HepG2 (cell line): ENCODE data around the gene NUCB1. TPM values are rescaled to one million over a fixed set of nuclear protein-coding genes. Genes with fewer than 3 reads are reported as not detected.

Source experiments
- ATM ChIP-seq: fragments of 450-650 bp; IDR thresholded peaks from 2 replicates; pipeline ENCODE4 v1.7.1; 2017; ENCODE audit warnings: mild to moderate bottlenecking, borderline replicate concordance
- CENPT ChIP-seq: sonication (generic); formaldehyde crosslinking; IDR thresholded peaks from 2 replicates; pipeline ENCODE4 v1.8.0; 2022; ENCODE audit warnings: low read depth, mild to moderate bottlenecking, moderate library complexity, missing genetic modification reagents
- NFRKB ChIP-seq: fragments of 450-650 bp; IDR thresholded peaks from 2 replicates; pipeline ENCODE4 v1.6.1; 2017
- NRL ChIP-seq: sonication (generic); formaldehyde crosslinking; IDR thresholded peaks from 2 replicates; pipeline ENCODE4 v1.5.0; 2020; ENCODE audit warnings: missing genetic modification reagents, mild to moderate bottlenecking, moderate library complexity, borderline replicate concordance
- RORA ChIP-seq: sonication (generic); formaldehyde crosslinking; IDR thresholded peaks from 2 replicates; pipeline ENCODE4 v1.5.0; 2020; ENCODE audit warnings: mild to moderate bottlenecking, missing genetic modification reagents, moderate library complexity
- RXRB ChIP-seq: IDR thresholded peaks from 2 replicates; pipeline ENCODE4 v1.6.1; 2016; ENCODE audit warnings: borderline replicate concordance, missing genetic modification reagents, missing compliant biosample characterization
- XRCC5 ChIP-seq: fragments of 200-400 bp; formaldehyde crosslinking; optimal IDR thresholded peaks from 2 replicates; pipeline ENCODE3; 2017; ENCODE audit warnings: mild to moderate bottlenecking, low read length
- ZNF296 ChIP-seq: sonication (generic); formaldehyde crosslinking; conservative IDR thresholded peaks from 2 replicates; pipeline ENCODE4 v1.5.0; 2020; ENCODE audit warnings: mild to moderate bottlenecking, missing genetic modification reagents
- ZNF720 ChIP-seq: sonication (generic); formaldehyde crosslinking; IDR thresholded peaks from 2 replicates; pipeline ENCODE4 v1.4.0; 2020; ENCODE audit warnings: missing genetic modification reagents
- polyA plus RNA-seq, 8 experiments: library from polyadenylated mRNA; depleted of rRNA in 3 of 8; stranded (reverse) in 7 of 8; unstranded in 1 of 8; fragments of >200 nt; fragmentation: Illumina TruSeq in 4 of 8; extraction: Trizol in 4 of 8; gene quantifications; 2 replicates each; pipeline versions ENCODE4 v1.2.1 to v1.2.3, GENCODE V29; 2011 to 2016; ENCODE audit warnings: low read depth in 4 of 8, missing spikeins in 1 of 8, mixed read lengths in 1 of 8; ENCODE audit not compliant: insufficient read depth in 1 of 8
- total RNA-seq, 5 experiments: library from RNA; depleted of rRNA; stranded (reverse); fragments of >200 nt; fragmentation: Illumina TruSeq; extraction: Trizol; gene quantifications; 2 replicates each; pipeline ENCODE4 v1.2.3, GENCODE V29; 2016; ENCODE audit warnings: low read depth in 1 of 5
- TF ChIP-seq, protein P1 (sequence below): sonication (generic); formaldehyde crosslinking; IDR thresholded peaks from 2 replicates; pipeline ENCODE4 v1.4.0; 2020; ENCODE audit warnings: mild to moderate bottlenecking, low read depth, missing genetic modification reagents
- TF ChIP-seq, protein P2 (sequence below): sonication (generic); formaldehyde crosslinking; IDR thresholded peaks from 2 replicates; pipeline ENCODE4 v1.5.1; 2020; ENCODE audit warnings: missing genetic modification reagents, mild to moderate bottlenecking, borderline replicate concordance
- TF ChIP-seq, protein P3 (sequence below): conservative IDR thresholded peaks from 2 replicates; pipeline ENCODE4 v1.6.1; 2018; ENCODE audit warnings: missing genetic modification reagents
- TF ChIP-seq, protein P4 (sequence below): sonication (generic); formaldehyde crosslinking; IDR thresholded peaks from 2 replicates; pipeline ENCODE4 v1.4.0; 2020; ENCODE audit warnings: mild to moderate bottlenecking, missing genetic modification reagents
- TF ChIP-seq, protein P5 (sequence below): sonication (generic); formaldehyde crosslinking; IDR thresholded peaks from 2 replicates; pipeline ENCODE4 v1.4.0; 2020; ENCODE audit warnings: missing genetic modification reagents
- TF ChIP-seq, protein P6 (sequence below): sonication (generic); formaldehyde crosslinking; IDR thresholded peaks from one replicate; pipeline ENCODE4 v1.5.1; 2020; ENCODE audit warnings: mild to moderate bottlenecking, missing genetic modification reagents; ENCODE audit errors: not compliant biosample characterization

The NUCB1 gene
- total and polyA plus RNA-seq, 2 of the 13 experiments (the other 11 are each of a cell fraction or from before 2014, with no cell fraction given), result 82.3 to 106 TPM

DNA sequence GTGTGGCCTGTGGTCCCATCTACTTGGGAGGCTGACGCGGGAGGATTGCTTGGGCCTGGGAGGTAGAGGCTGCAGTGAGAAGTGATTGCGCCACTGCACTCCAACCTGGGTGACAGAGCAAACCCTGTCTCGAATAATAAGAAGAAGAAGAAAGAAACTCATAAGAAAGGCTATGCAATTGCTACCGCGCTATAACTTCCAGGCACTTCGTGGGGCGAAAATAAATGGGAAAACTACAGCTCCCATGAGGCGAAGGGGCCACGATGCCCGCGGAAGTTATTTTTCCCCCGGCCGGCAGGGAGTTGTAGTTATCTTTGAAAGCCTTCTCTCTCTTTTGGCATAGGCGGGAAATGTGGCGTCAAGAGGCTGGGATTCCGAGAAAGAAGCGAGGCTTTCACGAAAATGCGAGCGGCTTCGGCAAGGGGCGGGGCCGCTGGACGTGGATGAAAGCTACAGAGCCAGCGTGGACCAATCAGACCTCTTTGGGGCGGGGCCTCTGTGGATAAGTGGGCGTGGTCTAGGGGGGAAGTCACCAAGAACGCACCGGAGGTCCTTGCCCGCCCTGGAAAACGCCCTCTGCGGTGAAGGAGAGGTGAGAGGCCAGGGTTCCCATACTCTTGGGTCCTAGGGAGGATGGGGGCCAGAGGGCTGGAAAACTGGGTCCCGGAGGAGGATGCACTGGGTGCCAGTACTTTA, at the start of gene NUCB1 (continued):
- TF ChIP-seq, protein P1, sequence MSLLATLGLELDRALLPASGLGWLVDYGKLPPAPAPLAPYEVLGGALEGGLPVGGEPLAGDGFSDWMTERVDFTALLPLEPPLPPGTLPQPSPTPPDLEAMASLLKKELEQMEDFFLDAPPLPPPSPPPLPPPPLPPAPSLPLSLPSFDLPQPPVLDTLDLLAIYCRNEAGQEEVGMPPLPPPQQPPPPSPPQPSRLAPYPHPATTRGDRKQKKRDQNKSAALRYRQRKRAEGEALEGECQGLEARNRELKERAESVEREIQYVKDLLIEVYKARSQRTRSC (CRISPR knock-in tag), result no peak
- TF ChIP-seq RXRB (CRISPR knock-in tag) (no peak), ZNF720 (CRISPR knock-in tag) (no peak), XRCC5 (no peak), NFRKB (no peak), NRL (peak; percentile 58; the same call in 1 of the 2 replicates), ATM (no peak), RORA (CRISPR knock-in tag) (no peak), CENPT (no peak), ZNF296 (CRISPR knock-in tag) (no peak)
- TF ChIP-seq, protein P2, sequence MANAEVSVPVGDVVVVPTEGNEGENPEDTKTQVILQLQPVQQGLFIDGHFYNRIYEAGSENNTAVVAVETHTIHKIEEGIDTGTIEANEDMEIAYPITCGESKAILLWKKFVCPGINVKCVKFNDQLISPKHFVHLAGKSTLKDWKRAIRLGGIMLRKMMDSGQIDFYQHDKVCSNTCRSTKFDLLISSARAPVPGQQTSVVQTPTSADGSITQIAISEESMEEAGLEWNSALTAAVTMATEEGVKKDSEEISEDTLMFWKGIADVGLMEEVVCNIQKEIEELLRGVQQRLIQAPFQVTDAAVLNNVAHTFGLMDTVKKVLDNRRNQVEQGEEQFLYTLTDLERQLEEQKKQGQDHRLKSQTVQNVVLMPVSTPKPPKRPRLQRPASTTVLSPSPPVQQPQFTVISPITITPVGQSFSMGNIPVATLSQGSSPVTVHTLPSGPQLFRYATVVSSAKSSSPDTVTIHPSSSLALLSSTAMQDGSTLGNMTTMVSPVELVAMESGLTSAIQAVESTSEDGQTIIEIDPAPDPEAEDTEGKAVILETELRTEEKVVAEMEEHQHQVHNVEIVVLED, result peak; percentile 66; the same call in 1 of the 2 replicates
- TF ChIP-seq, protein P3, sequence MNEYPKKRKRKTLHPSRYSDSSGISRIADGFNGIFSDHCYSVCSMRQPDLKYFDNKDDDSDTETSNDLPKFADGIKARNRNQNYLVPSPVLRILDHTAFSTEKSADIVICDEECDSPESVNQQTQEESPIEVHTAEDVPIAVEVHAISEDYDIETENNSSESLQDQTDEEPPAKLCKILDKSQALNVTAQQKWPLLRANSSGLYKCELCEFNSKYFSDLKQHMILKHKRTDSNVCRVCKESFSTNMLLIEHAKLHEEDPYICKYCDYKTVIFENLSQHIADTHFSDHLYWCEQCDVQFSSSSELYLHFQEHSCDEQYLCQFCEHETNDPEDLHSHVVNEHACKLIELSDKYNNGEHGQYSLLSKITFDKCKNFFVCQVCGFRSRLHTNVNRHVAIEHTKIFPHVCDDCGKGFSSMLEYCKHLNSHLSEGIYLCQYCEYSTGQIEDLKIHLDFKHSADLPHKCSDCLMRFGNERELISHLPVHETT (CRISPR knock-in tag), result no peak
- TF ChIP-seq, protein P4, sequence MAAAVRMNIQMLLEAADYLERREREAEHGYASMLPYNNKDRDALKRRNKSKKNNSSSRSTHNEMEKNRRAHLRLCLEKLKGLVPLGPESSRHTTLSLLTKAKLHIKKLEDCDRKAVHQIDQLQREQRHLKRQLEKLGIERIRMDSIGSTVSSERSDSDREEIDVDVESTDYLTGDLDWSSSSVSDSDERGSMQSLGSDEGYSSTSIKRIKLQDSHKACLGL (CRISPR knock-in tag), result no peak
- TF ChIP-seq, protein P5, sequence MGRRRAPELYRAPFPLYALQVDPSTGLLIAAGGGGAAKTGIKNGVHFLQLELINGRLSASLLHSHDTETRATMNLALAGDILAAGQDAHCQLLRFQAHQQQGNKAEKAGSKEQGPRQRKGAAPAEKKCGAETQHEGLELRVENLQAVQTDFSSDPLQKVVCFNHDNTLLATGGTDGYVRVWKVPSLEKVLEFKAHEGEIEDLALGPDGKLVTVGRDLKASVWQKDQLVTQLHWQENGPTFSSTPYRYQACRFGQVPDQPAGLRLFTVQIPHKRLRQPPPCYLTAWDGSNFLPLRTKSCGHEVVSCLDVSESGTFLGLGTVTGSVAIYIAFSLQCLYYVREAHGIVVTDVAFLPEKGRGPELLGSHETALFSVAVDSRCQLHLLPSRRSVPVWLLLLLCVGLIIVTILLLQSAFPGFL (CRISPR knock-in tag), result no peak
- TF ChIP-seq, protein P6, sequence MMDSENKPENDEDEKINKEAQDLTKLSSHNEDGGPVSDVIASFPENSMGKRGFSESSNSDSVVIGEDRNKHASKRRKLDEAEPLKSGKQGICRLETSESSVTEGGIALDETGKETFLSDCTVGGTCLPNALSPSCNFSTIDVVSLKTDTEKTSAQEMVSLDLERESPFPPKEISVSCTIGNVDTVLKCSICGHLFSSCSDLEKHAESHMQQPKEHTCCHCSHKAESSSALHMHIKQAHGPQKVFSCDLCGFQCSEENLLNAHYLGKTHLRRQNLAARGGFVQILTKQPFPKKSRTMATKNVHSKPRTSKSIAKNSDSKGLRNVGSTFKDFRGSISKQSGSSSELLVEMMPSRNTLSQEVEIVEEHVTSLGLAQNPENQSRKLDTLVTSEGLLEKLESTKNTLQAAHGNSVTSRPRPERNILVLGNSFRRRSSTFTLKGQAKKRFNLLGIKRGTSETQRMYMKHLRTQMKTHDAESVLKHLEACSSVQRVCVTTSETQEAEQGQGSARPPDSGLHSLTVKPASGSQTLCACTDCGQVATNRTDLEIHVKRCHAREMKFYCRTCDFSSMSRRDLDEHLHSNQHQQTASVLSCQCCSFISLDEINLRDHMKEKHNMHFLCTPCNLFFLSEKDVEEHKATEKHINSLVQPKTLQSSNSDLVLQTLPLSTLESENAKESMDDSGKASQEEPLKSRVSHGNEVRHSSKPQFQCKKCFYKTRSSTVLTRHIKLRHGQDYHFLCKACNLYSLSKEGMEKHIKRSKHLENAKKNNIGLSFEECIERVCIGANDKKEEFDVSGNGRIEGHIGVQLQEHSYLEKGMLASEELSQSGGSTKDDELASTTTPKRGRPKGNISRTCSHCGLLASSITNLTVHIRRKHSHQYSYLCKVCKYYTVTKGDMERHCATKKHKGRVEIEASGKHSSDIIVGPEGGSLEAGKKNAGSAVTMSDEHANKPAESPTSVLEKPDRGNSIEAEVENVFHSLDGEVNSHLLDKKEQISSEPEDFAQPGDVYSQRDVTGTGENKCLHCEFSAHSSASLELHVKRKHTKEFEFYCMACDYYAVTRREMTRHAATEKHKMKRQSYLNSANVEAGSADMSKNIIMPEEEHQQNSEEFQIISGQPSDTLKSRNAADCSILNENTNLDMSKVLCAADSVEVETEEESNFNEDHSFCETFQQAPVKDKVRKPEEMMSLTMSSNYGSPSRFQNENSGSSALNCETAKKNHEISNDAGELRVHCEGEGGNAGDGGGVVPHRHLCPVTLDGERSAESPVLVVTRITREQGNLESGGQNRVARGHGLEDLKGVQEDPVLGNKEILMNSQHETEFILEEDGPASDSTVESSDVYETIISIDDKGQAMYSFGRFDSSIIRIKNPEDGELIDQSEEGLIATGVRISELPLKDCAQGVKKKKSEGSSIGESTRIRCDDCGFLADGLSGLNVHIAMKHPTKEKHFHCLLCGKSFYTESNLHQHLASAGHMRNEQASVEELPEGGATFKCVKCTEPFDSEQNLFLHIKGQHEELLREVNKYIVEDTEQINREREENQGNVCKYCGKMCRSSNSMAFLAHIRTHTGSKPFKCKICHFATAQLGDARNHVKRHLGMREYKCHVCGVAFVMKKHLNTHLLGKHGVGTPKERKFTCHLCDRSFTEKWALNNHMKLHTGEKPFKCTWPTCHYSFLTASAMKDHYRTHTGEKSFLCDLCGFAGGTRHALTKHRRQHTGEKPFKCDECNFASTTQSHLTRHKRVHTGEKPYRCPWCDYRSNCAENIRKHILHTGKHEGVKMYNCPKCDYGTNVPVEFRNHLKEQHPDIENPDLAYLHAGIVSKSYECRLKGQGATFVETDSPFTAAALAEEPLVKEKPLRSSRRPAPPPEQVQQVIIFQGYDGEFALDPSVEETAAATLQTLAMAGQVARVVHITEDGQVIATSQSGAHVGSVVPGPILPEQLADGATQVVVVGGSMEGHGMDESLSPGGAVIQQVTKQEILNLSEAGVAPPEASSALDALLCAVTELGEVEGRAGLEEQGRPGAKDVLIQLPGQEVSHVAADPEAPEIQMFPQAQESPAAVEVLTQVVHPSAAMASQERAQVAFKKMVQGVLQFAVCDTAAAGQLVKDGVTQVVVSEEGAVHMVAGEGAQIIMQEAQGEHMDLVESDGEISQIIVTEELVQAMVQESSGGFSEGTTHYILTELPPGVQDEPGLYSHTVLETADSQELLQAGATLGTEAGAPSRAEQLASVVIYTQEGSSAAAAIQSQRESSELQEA (CRISPR knock-in tag), result no peak
